HepG2 (cell line): Measurements from ENCODE around the gene VAC14. TPM values are rescaled to one million over a fixed set of nuclear protein-coding genes. Genes with fewer than 3 reads are reported as not detected.

Source experiments
- ATAC-seq: fragments of 200-7000 bp; cut with Tn5 transposase; 3 replicates; pipeline ENCODE4 v1.9.1; 2020; ENCODE audit warnings: mild to moderate bottlenecking, moderate library complexity
- BruUV-seq: library from RNA; stranded (reverse); fragments of 400-500 nt; replicated peaks from 2 replicates; lab custom pipeline; 2021; lab: Mats Ljungman, UMichigan
- CTCF ChIA-PET: fragments of 300-600 bp; formaldehyde crosslinking; extraction: SDS; loops from one replicate; lab custom pipeline; 2021; ENCODE audit warnings: low total read pairs, inconsistent platforms, low intra/inter-chr PET ratio; lab: Yijun Ruan, JAX
- POLR2A ChIA-PET: fragments of 350-600 bp; sonication (Branson Sonifier 250); formaldehyde crosslinking; loops from one replicate; lab custom pipeline; 2020; ENCODE audit warnings: antibody characterized with exemption, inconsistent platforms; lab: Yijun Ruan, JAX
- DNase-seq: peaks from one replicate; pipeline ENCODE4 v3.0.0-alpha.2; 2015; ENCODE audit warnings: low spot score
- FAIRE-seq: peaks from 3 replicates; lab custom pipeline; 2011; peaks lifted over from hg19 to GRCh38; lab: Jason Lieb, UNC
- H2AFZ ChIP-seq: one replicate; pipeline ENCODE4 v1.6.1; 2011; ENCODE audit warnings: low read length, inconsistent platforms
- H3K27ac ChIP-seq: fragments of 300-600 bp; 3 replicates; pipeline ENCODE4 v1.8.0; 2011; ENCODE audit warnings: mixed run types, mild to moderate bottlenecking, mixed read lengths, low read length, inconsistent platforms; ENCODE audit not compliant: insufficient read depth; ENCODE audit errors: extremely low read length
- H3K27me3 ChIP-seq, 2 experiments: fragments of 200-600 bp in 1 of 2; 2 replicates in 1 of 2; 3 replicates in 1 of 2; pipeline versions ENCODE4 v1.6.0 to v1.8.0; 2011; ENCODE audit warnings: low read length in 2 of 2, mild to moderate bottlenecking in 2 of 2, moderate library complexity in 2 of 2, inconsistent platforms in 1 of 2; ENCODE audit not compliant: insufficient read depth in 2 of 2, control insufficient read depth in 1 of 2
- H3K36me3 ChIP-seq, 2 experiments: fragments of 200-600 bp in 1 of 2; replicated peaks in 1 of 2; 2 replicates in 1 of 2; 3 replicates in 1 of 2; pipeline versions ENCODE4 v1.5.1 to v1.8.0; 2011; ENCODE audit warnings: low read length in 2 of 2, inconsistent platforms in 1 of 2; ENCODE audit not compliant: insufficient read depth in 2 of 2, control insufficient read depth in 1 of 2
- H3K4me1 ChIP-seq: 2 replicates; pipeline ENCODE4 v1.5.1; 2012; ENCODE audit warnings: low read length, inconsistent platforms; ENCODE audit not compliant: insufficient read depth
- H3K4me2 ChIP-seq: 2 replicates; pipeline ENCODE4 v1.6.0; 2011; ENCODE audit warnings: low read depth, low read length, inconsistent platforms
- H3K4me3 ChIP-seq, 3 experiments: fragments of 200-600 bp in 1 of 3; sonication (generic), shearing (Covaris generic) in 1 of 3; replicated peaks in 1 of 3; 2 replicates each; pipeline ENCODE4 v1.5.1; 2011 to 2016; ENCODE audit warnings: low read length in 3 of 3, inconsistent platforms in 2 of 3, low read depth in 2 of 3, mild to moderate bottlenecking in 2 of 3, control low read depth in 1 of 3, mixed read lengths in 1 of 3; ENCODE audit not compliant: insufficient read depth in 1 of 3
- H3K79me2 ChIP-seq: one replicate; pipeline ENCODE4 v1.6.1; 2011; ENCODE audit warnings: low read length, inconsistent platforms; ENCODE audit not compliant: insufficient read depth
- H3K9ac ChIP-seq: 2 replicates; pipeline ENCODE4 v1.6.0; 2011; ENCODE audit warnings: mild to moderate bottlenecking, low read depth, low read length, inconsistent platforms; ENCODE audit not compliant: insufficient read depth
- H3K9me3 ChIP-seq: 2 replicates; pipeline ENCODE4 v1.5.1; 2012; ENCODE audit warnings: mild to moderate bottlenecking, low read length
- H4K20me1 ChIP-seq: 2 replicates; pipeline ENCODE4 v1.6.0; 2011; ENCODE audit warnings: inconsistent platforms, mild to moderate bottlenecking, low read length, moderate library complexity; ENCODE audit not compliant: insufficient read depth
- HMG20A ChIP-seq: IDR thresholded peaks from 2 replicates; pipeline ENCODE4 v1.6.1; 2016; ENCODE audit warnings: borderline replicate concordance
- PREB ChIP-seq: sonication (generic); formaldehyde crosslinking; IDR thresholded peaks from 2 replicates; pipeline ENCODE4 v1.4.0; 2020; ENCODE audit warnings: missing genetic modification reagents
- TIGD3 ChIP-seq: sonication (generic); formaldehyde crosslinking; IDR thresholded peaks from 2 replicates; pipeline ENCODE4 v1.5.1; 2020; ENCODE audit warnings: mild to moderate bottlenecking, missing genetic modification reagents, borderline replicate concordance
- ZNF124 ChIP-seq: sonication (generic); formaldehyde crosslinking; IDR thresholded peaks from 2 replicates; pipeline ENCODE4 v1.4.0; 2020; ENCODE audit warnings: missing genetic modification reagents
- ZNF138 ChIP-seq: sonication (generic); formaldehyde crosslinking; IDR thresholded peaks from 2 replicates; pipeline ENCODE4 v1.5.0; 2020; ENCODE audit warnings: mild to moderate bottlenecking, low read depth, missing genetic modification reagents
- ZNF180 ChIP-seq: sonication (generic); formaldehyde crosslinking; IDR thresholded peaks from 2 replicates; pipeline ENCODE4 v1.4.0; 2020; ENCODE audit warnings: low read depth, missing genetic modification reagents, borderline replicate concordance
- ZNF333 ChIP-seq: sonication (generic); formaldehyde crosslinking; IDR thresholded peaks from 2 replicates; pipeline ENCODE4 v1.4.0; 2020; ENCODE audit warnings: mild to moderate bottlenecking, missing genetic modification reagents, borderline replicate concordance
- ZSCAN12 ChIP-seq: sonication (generic); formaldehyde crosslinking; IDR thresholded peaks from 2 replicates; pipeline ENCODE4 v1.9.0; 2021; ENCODE audit warnings: mild to moderate bottlenecking, missing genetic modification reagents
- WGBS: methylation state at CpG from one replicate; pipeline ENCODE4 v1.1.6; 2017; ENCODE audit warnings: low lambda C conversion rate; 5-methylcytosine and 5-hydroxymethylcytosine counted together
- in situ Hi-C: cut with HindIII; loops from 2 replicates; pipeline ENCODE4 v1.10.0; 2017; ENCODE audit warnings: low pct_unique_long_range_greater_than_20kb; ENCODE audit not compliant: extremely low pct_ligation_motif_present
- intact Hi-C: fragments of 100-400 bp; cut with micrococcal nuclease; formaldehyde crosslinking; loops from one replicate; pipeline ENCODE4 v1.10.0; 2022; ENCODE audit not compliant: unreplicated experiment
- polyA plus RNA-seq, 8 experiments: library from polyadenylated mRNA; depleted of rRNA in 3 of 8; stranded (reverse) in 7 of 8; unstranded in 1 of 8; fragments of >200 nt; fragmentation: Illumina TruSeq in 4 of 8; extraction: Trizol in 4 of 8; gene quantifications; 2 replicates each; pipeline versions ENCODE4 v1.2.1 to v1.2.3, GENCODE V29; 2011 to 2016; ENCODE audit warnings: low read depth in 4 of 8, missing spikeins in 1 of 8, mixed read lengths in 1 of 8; ENCODE audit not compliant: insufficient read depth in 1 of 8
- total RNA-seq, 5 experiments: library from RNA; depleted of rRNA; stranded (reverse); fragments of >200 nt; fragmentation: Illumina TruSeq; extraction: Trizol; gene quantifications; 2 replicates each; pipeline ENCODE4 v1.2.3, GENCODE V29; 2016; ENCODE audit warnings: low read depth in 1 of 5
- TF ChIP-seq, protein P1 (sequence below): sonication (generic); formaldehyde crosslinking; conservative IDR thresholded peaks from 2 replicates; pipeline ENCODE4 v1.8.1; 2023; ENCODE audit warnings: missing genetic modification reagents
- TF ChIP-seq, protein P2 (sequence below): sonication (generic); formaldehyde crosslinking; IDR thresholded peaks from 2 replicates; pipeline ENCODE4 v1.5.1; 2020; ENCODE audit warnings: missing genetic modification reagents, mild to moderate bottlenecking, borderline replicate concordance

The VAC14 gene
- total and polyA plus RNA-seq, 2 of the 13 experiments (the other 11 are each of a cell fraction or from before 2014, with no cell fraction given): 23.5 to 24.6 TPM

DNA sequence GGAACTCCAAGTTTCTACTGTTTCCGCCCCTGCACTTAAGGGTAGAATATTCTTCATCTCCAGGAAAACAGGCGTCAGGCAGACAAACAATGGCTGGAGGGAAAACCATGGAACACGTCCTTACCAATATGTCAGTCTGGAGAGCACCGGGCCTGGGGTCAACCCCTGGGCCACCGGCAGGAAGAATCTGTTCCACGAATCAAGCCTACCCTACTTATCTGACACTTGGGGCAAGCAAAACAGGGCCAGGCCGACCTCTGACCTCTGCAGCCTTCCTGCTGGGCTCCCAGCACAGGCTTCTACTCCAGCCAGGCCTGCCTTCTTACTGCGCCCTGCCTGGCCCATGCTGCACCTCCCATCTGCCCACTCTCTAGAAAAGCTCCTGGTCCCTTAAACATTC is 10.1 kb downstream of the VAC14 start:
- H3K36me3 ChIP-seq: peaks cover 14 to 43% of the 10 kb centered on the region in 2 experiments; a peak in 4 of 5 replicates
- peaks cover 4% of the 10 kb centered on the region; the same call in 1 of the 2 replicates for H3K4me1 ChIP-seq
- no TSS peak for BruUV-seq
- H3K27ac ChIP-seq: no peak overlapping the region
- H3K9me3 ChIP-seq: no peaks in the 10 kb centered on the region
- ATAC-seq (no peak), DNase-seq (no peak), FAIRE-seq (no peak)
- no peak overlapping the region for H3K9ac ChIP-seq
- no peaks in the 10 kb centered on the region for H3K27me3 ChIP-seq
- ChIA-PET CTCF (no interaction called here), POLR2A (interaction anchor here (1.0 kb wide), 1 partner anchor 65 kb away, joined by 3 read pairs; no protein-coding TSS in a partner anchor)
- H2AFZ ChIP-seq: no peak overlapping the region
- H4K20me1 ChIP-seq: no peaks in the 10 kb centered on the region; the same call in none of the 2 replicates
- no peak overlapping the region for H3K4me3 ChIP-seq
- in situ Hi-C loops: no loop called here
- peaks cover 52% of the 10 kb centered on the region for H3K79me2 ChIP-seq
- intact Hi-C loops: no loop called here
- 96% methylated on average over 7 of the region's 8 CpGs for WGBS
- H3K4me2 ChIP-seq: no peak overlapping the region
- TF ChIP-seq ZNF124 (CRISPR knock-in tag) (no peak), HMG20A (no peak)

GRCh38 chr16:70789595-70790447 is 11.1 kb downstream of the VAC14 start:
- Histone ChIP-seq H3K9ac (no peak overlapping the region), H4K20me1 (no peaks in the 10 kb centered on the region; the same call in none of the 2 replicates), H3K9me3 (no peaks in the 10 kb centered on the region), H2AFZ (no peak overlapping the region), H3K79me2 (peaks cover 45% of the 10 kb centered on the region), H3K4me3 (no peak overlapping the region), H3K4me1 (no peaks in the 10 kb centered on the region), H3K36me3 (peaks cover 22 to 53% of the 10 kb centered on the region in 2 experiments; a peak in 4 of 5 replicates), H3K4me2 (no peak overlapping the region), H3K27me3 (no peaks in the 10 kb centered on the region), H3K27ac (no peak overlapping the region)
- in situ Hi-C loops (no loop called here), intact Hi-C loops (no loop called here)
- ATAC-seq (no peak), DNase-seq (no peak), FAIRE-seq (no peak)
- BruUV-seq: no TSS peak
- ChIA-PET CTCF (no interaction called here), POLR2A (interaction anchor here (1.0 kb wide), 1 partner anchor 65 kb away, joined by 3 read pairs; no protein-coding TSS in a partner anchor)
- 88% methylated on average over 16 of the region's 16 CpGs for WGBS
- TF ChIP-seq, protein P1, sequence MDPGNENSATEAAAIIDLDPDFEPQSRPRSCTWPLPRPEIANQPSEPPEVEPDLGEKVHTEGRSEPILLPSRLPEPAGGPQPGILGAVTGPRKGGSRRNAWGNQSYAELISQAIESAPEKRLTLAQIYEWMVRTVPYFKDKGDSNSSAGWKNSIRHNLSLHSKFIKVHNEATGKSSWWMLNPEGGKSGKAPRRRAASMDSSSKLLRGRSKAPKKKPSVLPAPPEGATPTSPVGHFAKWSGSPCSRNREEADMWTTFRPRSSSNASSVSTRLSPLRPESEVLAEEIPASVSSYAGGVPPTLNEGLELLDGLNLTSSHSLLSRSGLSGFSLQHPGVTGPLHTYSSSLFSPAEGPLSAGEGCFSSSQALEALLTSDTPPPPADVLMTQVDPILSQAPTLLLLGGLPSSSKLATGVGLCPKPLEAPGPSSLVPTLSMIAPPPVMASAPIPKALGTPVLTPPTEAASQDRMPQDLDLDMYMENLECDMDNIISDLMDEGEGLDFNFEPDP (CRISPR knock-in tag): no peak
- TF ChIP-seq ZNF333 (CRISPR knock-in tag) (no peak), TIGD3 (CRISPR knock-in tag) (no peak), PREB (CRISPR knock-in tag) (no peak), ZSCAN12 (CRISPR knock-in tag) (no peak), ZNF138 (CRISPR knock-in tag) (no peak), ZNF180 (CRISPR knock-in tag) (no peak)
- TF ChIP-seq, protein P2, sequence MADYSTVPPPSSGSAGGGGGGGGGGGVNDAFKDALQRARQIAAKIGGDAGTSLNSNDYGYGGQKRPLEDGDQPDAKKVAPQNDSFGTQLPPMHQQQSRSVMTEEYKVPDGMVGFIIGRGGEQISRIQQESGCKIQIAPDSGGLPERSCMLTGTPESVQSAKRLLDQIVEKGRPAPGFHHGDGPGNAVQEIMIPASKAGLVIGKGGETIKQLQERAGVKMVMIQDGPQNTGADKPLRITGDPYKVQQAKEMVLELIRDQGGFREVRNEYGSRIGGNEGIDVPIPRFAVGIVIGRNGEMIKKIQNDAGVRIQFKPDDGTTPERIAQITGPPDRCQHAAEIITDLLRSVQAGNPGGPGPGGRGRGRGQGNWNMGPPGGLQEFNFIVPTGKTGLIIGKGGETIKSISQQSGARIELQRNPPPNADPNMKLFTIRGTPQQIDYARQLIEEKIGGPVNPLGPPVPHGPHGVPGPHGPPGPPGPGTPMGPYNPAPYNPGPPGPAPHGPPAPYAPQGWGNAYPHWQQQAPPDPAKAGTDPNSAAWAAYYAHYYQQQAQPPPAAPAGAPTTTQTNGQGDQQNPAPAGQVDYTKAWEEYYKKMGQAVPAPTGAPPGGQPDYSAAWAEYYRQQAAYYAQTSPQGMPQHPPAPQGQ (CRISPR knock-in tag): no peak
